ENCODE results near the gene D2HGDH.
"Not testable (repeated sequence)": the region's sequence is repeated elsewhere in the genome, so short reads cannot be mapped to it uniquely, and the experiment has no call there.

Gene D2HGDH

GRCh38 chr2:241771286-241772062, 37.0 kb downstream of the D2HGDH start:
- no peak for FAIRE-seq

GRCh38 chr2:241772063-241772499, 37.7 kb downstream of the D2HGDH start:
- no peak for FAIRE-seq

- no peak for FAIRE-seq
Observed at GRCh38 chr2:241773511-241774418, 39.3 kb downstream of the D2HGDH start.

- FAIRE-seq, result no peak
Observed at GRCh38 chr2:241774419-241775222, 40.2 kb downstream of the D2HGDH start.

- FAIRE-seq, result no peak
Observed at GRCh38 chr2:241775223-241776177, 41.1 kb downstream of the D2HGDH start.

- FAIRE-seq, result no peak
Observed at GRCh38 chr2:241776336-241777169, 42.1 kb downstream of the D2HGDH start, which contains the start of gene GAL3ST2. Gene GAL3ST2, plus strand, starts transcription at chr2:241776822. Its CDS starts 134 bp downstream, at chr2:241776956.

- no peak for FAIRE-seq
Observed at GRCh38 chr2:241777170-241777685, 42.8 kb downstream of the D2HGDH start.

GRCh38 chr2:241777686-241778627, 43.5 kb downstream of the D2HGDH start:
- no peak for FAIRE-seq

- no peak for FAIRE-seq
Observed at GRCh38 chr2:241780939-241781569, 46.6 kb downstream of the D2HGDH start.

- not testable (repeated sequence) for FAIRE-seq
Observed at GRCh38 chr2:241782053-241782452, 47.6 kb downstream of the D2HGDH start.

- FAIRE-seq, result no peak
Observed at GRCh38 chr2:241788135-241788534, 53.7 kb downstream of the D2HGDH start.

GRCh38 chr2:241788572-241788971, 54.1 kb downstream of the D2HGDH start:
- FAIRE-seq, result no peak

GRCh38 chr2:241791385-241791784, 57.0 kb downstream of the D2HGDH start:
- not testable (repeated sequence) for FAIRE-seq

- FAIRE-seq, result no peak
Observed at GRCh38 chr2:241793385-241793784, 59.0 kb downstream of the D2HGDH start.

GRCh38 chr2:241794250-241794823, 59.9 kb downstream of the D2HGDH start:
- FAIRE-seq, result no peak

- peak; percentile 31 for FAIRE-seq
Observed at GRCh38 chr2:241795021-241795999, 60.9 kb downstream of the D2HGDH start.

GRCh38 chr2:241796209-241796608, 61.8 kb downstream of the D2HGDH start:
- FAIRE-seq, result no peak

Measured in colon (tissue), 2 donors.